GM12878 (cell line): ENCODE data around the gene USP14. TPM values are rescaled to one million over a fixed set of nuclear protein-coding genes. Genes with fewer than 3 reads are reported as not detected.

Experiments
- ATAC-seq: fragments of 200-7000 bp; cut with Tn5 transposase; 3 replicates; pipeline ENCODE4 v1.9.1; 2020; ENCODE audit warnings: mild to moderate bottlenecking, moderate library complexity
- BruUV-seq: library from RNA; stranded (reverse); fragments of 400-500 nt; replicated peaks from 2 replicates; lab custom pipeline; 2021; lab: Mats Ljungman, UMichigan
- CTCF ChIA-PET: fragments of 300-600 bp; sonication (Branson Sonifier 250); formaldehyde crosslinking; extraction: SDS; loops from one replicate; lab custom pipeline; 2021; ENCODE audit warnings: inconsistent platforms; lab: Yijun Ruan, JAX
- POLR2A ChIA-PET: fragments of 350-600 bp; formaldehyde crosslinking; extraction: SDS; loops from one replicate; lab custom pipeline; 2021; ENCODE audit warnings: inconsistent platforms; lab: Charles Lee
- RAD21 ChIA-PET: fragments of 300-600 bp; sonication (Branson Sonifier 250); formaldehyde crosslinking; loops from one replicate; lab custom pipeline; 2023; ENCODE audit warnings: antibody characterized with exemption; ENCODE audit not compliant: unreplicated experiment; lab: Charles Lee
- SMC1A ChIA-PET: fragments of 300-600 bp; sonication (Branson Sonifier 250); formaldehyde crosslinking; loops from one replicate; lab custom pipeline; 2023; ENCODE audit not compliant: unreplicated experiment, uncharacterized antibody; lab: Charles Lee
- DNase-seq: peaks from one replicate; pipeline ENCODE4 v3.0.0-alpha.2; 2011; ENCODE audit warnings: low read depth, low spot score
- FAIRE-seq: peaks from 3 replicates; lab custom pipeline; 2011; peaks lifted over from hg19 to GRCh38; lab: Jason Lieb, UNC
- H2AFZ ChIP-seq: 2 replicates; pipeline ENCODE4 v1.6.0; 2011; ENCODE audit warnings: low read depth, low read length, control low read depth; ENCODE audit not compliant: control insufficient read depth
- H3K27ac ChIP-seq: 2 replicates; pipeline ENCODE4 v1.5.1; 2011; ENCODE audit warnings: control low read depth; ENCODE audit not compliant: control insufficient read depth, insufficient read depth
- H3K27me3 ChIP-seq, 2 experiments: replicated peaks in 1 of 2; 2 replicates each; pipeline versions ENCODE4 v1.6.0 to v1.6.1; 2011; ENCODE audit warnings: low read length in 1 of 2; ENCODE audit not compliant: control insufficient read depth in 2 of 2, insufficient read depth in 2 of 2
- H3K36me3 ChIP-seq, 2 experiments: 2 replicates each; pipeline ENCODE4 v1.5.1; 2011; ENCODE audit warnings: low read length in 1 of 2; ENCODE audit not compliant: control insufficient read depth in 2 of 2, insufficient read depth in 2 of 2
- H3K4me1 ChIP-seq: 2 replicates; pipeline ENCODE4 v1.6.1; 2011; ENCODE audit warnings: mild to moderate bottlenecking, low read length, moderate library complexity, mixed read lengths; ENCODE audit not compliant: control insufficient read depth, insufficient read depth
- H3K4me2 ChIP-seq: 2 replicates; pipeline ENCODE4 v1.6.0; 2011; ENCODE audit warnings: control low read depth; ENCODE audit not compliant: control insufficient read depth, insufficient read depth
- H3K4me3 ChIP-seq: fragments of 200-600 bp; sonication (generic); 2 replicates; pipeline ENCODE4 v1.5.1; 2016
- H3K79me2 ChIP-seq: 2 replicates; pipeline ENCODE4 v1.6.0; 2011; ENCODE audit warnings: low read length; ENCODE audit not compliant: control insufficient read depth, insufficient read depth
- H3K9ac ChIP-seq: 2 replicates; pipeline ENCODE4 v1.8.0; 2011; ENCODE audit warnings: low read length, control low read depth, mixed read lengths; ENCODE audit not compliant: control insufficient read depth, insufficient read depth
- H3K9me3 ChIP-seq: replicated peaks from 3 replicates; pipeline ENCODE4 v1.5.1; 2011; ENCODE audit warnings: mild to moderate bottlenecking, low read length; ENCODE audit not compliant: control insufficient read depth, insufficient read depth
- H4K20me1 ChIP-seq: 2 replicates; pipeline ENCODE4 v1.6.0; 2011; ENCODE audit not compliant: control insufficient read depth, insufficient read depth
- BACH1 ChIP-seq: fragments of 450-650 bp; IDR thresholded peaks from 2 replicates; pipeline ENCODE4 v1.6.1; 2017; ENCODE audit warnings: mild to moderate bottlenecking, borderline replicate concordance
- CBFB ChIP-seq: IDR thresholded peaks from 2 replicates; pipeline ENCODE4 v1.6.1; 2016; ENCODE audit warnings: antibody characterized with exemption, low read depth
- CBX5 ChIP-seq: sonication (generic); IDR thresholded peaks from 2 replicates; pipeline ENCODE4 v1.6.1; 2016; ENCODE audit warnings: low read depth, moderate library complexity, mild to moderate bottlenecking, inconsistent platforms
- FOXK2 ChIP-seq: fragments of 450-650 bp; IDR thresholded peaks from 2 replicates; pipeline ENCODE4 v1.6.1; 2017; ENCODE audit warnings: mild to moderate bottlenecking, moderate library complexity
- IRF3 ChIP-seq: fragments of 450-650 bp; IDR thresholded peaks from 2 replicates; pipeline ENCODE4 v1.6.1; 2014; ENCODE audit warnings: mild to moderate bottlenecking
- MEF2B ChIP-seq: fragments of 450-650 bp; IDR thresholded peaks from 2 replicates; pipeline ENCODE4 v1.6.1; 2018; ENCODE audit warnings: mild to moderate bottlenecking, moderate library complexity; ENCODE audit not compliant: partially characterized antibody, poor library complexity, severe bottlenecking
- MYC ChIP-seq: IDR thresholded peaks from 2 replicates; pipeline ENCODE4 v1.6.1; 2011; ENCODE audit warnings: mild to moderate bottlenecking, low read length, moderate library complexity, inconsistent platforms; ENCODE audit not compliant: insufficient read depth, insufficient replicate concordance, insufficient read length, severe bottlenecking
- NFYB ChIP-seq: IDR thresholded peaks from 2 replicates; pipeline ENCODE4 v1.6.1; 2011; ENCODE audit warnings: low read depth, mild to moderate bottlenecking, low read length, improper control_type of control experiment, moderate library complexity; ENCODE audit not compliant: insufficient read depth
- NR2F1 ChIP-seq: fragments of 450-650 bp; conservative IDR thresholded peaks from 2 replicates; pipeline ENCODE4 v1.6.1; 2017; ENCODE audit warnings: mild to moderate bottlenecking
- PAX5 ChIP-seq: IDR thresholded peaks from 2 replicates; pipeline ENCODE4 v1.6.1; 2011; ENCODE audit warnings: low read depth, low read length, borderline replicate concordance
- PML ChIP-seq: IDR thresholded peaks from 2 replicates; pipeline ENCODE4 v1.6.1; 2012; ENCODE audit warnings: low read length, inconsistent platforms
- POU2F2 ChIP-seq: IDR thresholded peaks from 3 replicates; pipeline ENCODE4 v1.6.1; 2011; ENCODE audit warnings: low read depth, mild to moderate bottlenecking, low read length, borderline replicate concordance
- RAD21 ChIP-seq: IDR thresholded peaks from 2 replicates; pipeline ENCODE4 v1.6.1; 2011; ENCODE audit warnings: mild to moderate bottlenecking, low read depth, low read length, moderate library complexity; ENCODE audit not compliant: insufficient read depth
- RAD51 ChIP-seq: fragments of 450-650 bp; IDR thresholded peaks from 2 replicates; pipeline ENCODE4 v1.6.1; 2016; ENCODE audit warnings: moderate library complexity, mild to moderate bottlenecking, inconsistent platforms
- RB1 ChIP-seq: fragments of 450-650 bp; formaldehyde crosslinking; IDR thresholded peaks from 2 replicates; pipeline ENCODE4 v1.6.1; 2017; ENCODE audit warnings: mild to moderate bottlenecking, borderline replicate concordance
- RFX5 ChIP-seq: IDR thresholded peaks from 2 replicates; pipeline ENCODE4 v1.6.1; 2011; ENCODE audit warnings: low read depth, low read length, improper control_type of control experiment
- SUPT20H ChIP-seq: IDR thresholded peaks from 2 replicates; pipeline ENCODE4 v1.6.1; 2011; ENCODE audit warnings: low read depth, mild to moderate bottlenecking, low read length, moderate library complexity, borderline replicate concordance; ENCODE audit not compliant: control insufficient read depth
- TCF7 ChIP-seq: IDR thresholded peaks from 2 replicates; pipeline ENCODE4 v1.6.1; 2014; ENCODE audit warnings: antibody characterized with exemption, borderline replicate concordance
- USF1 ChIP-seq: IDR thresholded peaks from 2 replicates; pipeline ENCODE4 v1.6.1; 2011; ENCODE audit warnings: borderline replicate concordance, low read depth, mild to moderate bottlenecking, moderate library complexity, mixed read lengths, low read length; ENCODE audit not compliant: insufficient read depth; ENCODE audit errors: extremely low read length
- YBX1 ChIP-seq: fragments of 450-650 bp; IDR thresholded peaks from 2 replicates; pipeline ENCODE4 v1.6.1; 2016; ENCODE audit warnings: antibody characterized with exemption
- WGBS: methylation state at CpG from one replicate; pipeline ENCODE4 v1.1.6; 2016; ENCODE audit warnings: low lambda C conversion rate; ENCODE audit not compliant: insufficient replicate concordance, insufficient coverage; ENCODE audit errors: missing lambda C conversion rate; 5-methylcytosine and 5-hydroxymethylcytosine counted together
- in situ Hi-C: fragments of 300-500 bp; cut with MboI; formaldehyde crosslinking; loops from 9 replicates; pipeline ENCODE4 v1.14.3; 2018; ENCODE audit warnings: mixed read lengths
- intact Hi-C: fragments of 100-400 bp; cut with micrococcal nuclease; formaldehyde crosslinking; loops from one replicate; pipeline ENCODE4 v1.14.2; 2022; ENCODE audit not compliant: unreplicated experiment
- polyA plus RNA-seq, 11 experiments: library from polyadenylated mRNA; depleted of rRNA in 4 of 11; unstranded in 6 of 11; stranded (reverse) in 5 of 11; fragments of >200 nt; fragmentation: Nextera tagmentation in 4 of 11; fragmentation: Illumina TruSeq in 1 of 11; extraction: Ambion mirVana in 4 of 11; extraction: Trizol in 1 of 11; gene quantifications; 1 replicate in 1 of 11; 2 replicates in 10 of 11; pipeline versions ENCODE4 v1.2.1 to v1.2.3, GENCODE V29; 2011 to 2016; ENCODE audit warnings: inconsistent platforms in 2 of 11, missing spikeins in 2 of 11, low read depth in 1 of 11
- total RNA-seq, 4 experiments: library from RNA; depleted of rRNA in 3 of 4; stranded (reverse); fragments of >200 nt in 3 of 4; fragmentation: Illumina TruSeq in 1 of 4; extraction: Trizol in 1 of 4; gene quantifications; 2 replicates each; pipeline versions ENCODE4 v1.2.1 to v1.2.3, GENCODE V29; 2013 to 2021

The USP14 gene
- total and polyA plus RNA-seq, 10 of the 15 experiments (the other 5 are each of a cell fraction or from before 2014, with no cell fraction given), result 14.3 to 127 (median 29.6) TPM

- in situ Hi-C loops (no loop called here), intact Hi-C loops (no loop called here)
- SMC1A ChIA-PET, result interaction anchor here (1.1 to 1.2 kb wide), 2 partner anchors 12 to 15 kb away, joined by 3 to 5 read pairs; no protein-coding TSS in a partner anchor
- over 99% methylated on average over 5 of the region's 5 CpGs for WGBS
- H4K20me1 ChIP-seq, result no peaks in the 10 kb centered on the region
- POLR2A ChIA-PET, result no interaction called here
- no peak overlapping the region for H3K9ac ChIP-seq
- H3K79me2 ChIP-seq, result no peaks in the 10 kb centered on the region
- H3K4me1 ChIP-seq, result no peaks in the 10 kb centered on the region
- H3K9me3 ChIP-seq, result peaks cover 7% of the 10 kb centered on the region
- ATAC-seq (no peak), DNase-seq (no peak), FAIRE-seq (no peak)
- no TSS peak for BruUV-seq
- no peak overlapping the region for H2AFZ ChIP-seq
- no peaks in the 10 kb centered on the region for H3K27me3 ChIP-seq
- CTCF ChIA-PET, result no interaction called here
- peaks cover 8 to 31% of the 10 kb centered on the region in 2 experiments for H3K36me3 ChIP-seq
- no peak overlapping the region for H3K27ac ChIP-seq
- RAD21 ChIA-PET, result no interaction called here
- H3K4me2 ChIP-seq, result no peak overlapping the region
- no peak for TF ChIP-seq RAD51
- no peak for TF ChIP-seq BACH1
- TF ChIP-seq NR2F1, result no peak
- TF ChIP-seq IRF3, result no peak
- TF ChIP-seq FOXK2, result no peak
- no peak for TF ChIP-seq MEF2B
- no peak for TF ChIP-seq RFX5
- no peak for TF ChIP-seq POU2F2
- no peak for TF ChIP-seq MYC
- TF ChIP-seq PAX5, result no peak
- TF ChIP-seq PML, result no peak
- TF ChIP-seq YBX1, result no peak
- no peak for TF ChIP-seq RAD21
- no peak for TF ChIP-seq TCF7
- no peak for TF ChIP-seq NFYB
- no peak for TF ChIP-seq CBFB
- no peak for TF ChIP-seq CBX5
- no peak for TF ChIP-seq USF1
- no peak for TF ChIP-seq SUPT20H
- TF ChIP-seq RB1, result no peak
- no peak overlapping the region for H3K4me3 ChIP-seq
These were observed 57.2 kb downstream of the USP14 start for GRCh38 chr18:215448-216010.
